SU-DHL-6 (cell line): Measurements from ENCODE around the gene NUDT14.

ENCODE experiments used
- EZH2phosphoT487 ChIP-seq: fragments of 200-600 bp; sonication (generic), shearing (Covaris generic); conservative IDR thresholded peaks from 2 replicates; pipeline ENCODE4 v1.6.1; 2018; ENCODE audit warnings: mild to moderate bottlenecking, antibody characterized with exemption, low read length, moderate library complexity, mixed read lengths
- TF ChIP-seq, protein P1 (sequence below): fragments of 200-600 bp; sonication (generic); IDR thresholded peaks from one replicate; pipeline ENCODE4 v1.5.1; 2017; ENCODE audit warnings: antibody characterized with exemption, mild to moderate bottlenecking, low read length, moderate library complexity; ENCODE audit not compliant: insufficient read depth, poor library complexity, severe bottlenecking

- TF ChIP-seq, protein P1, sequence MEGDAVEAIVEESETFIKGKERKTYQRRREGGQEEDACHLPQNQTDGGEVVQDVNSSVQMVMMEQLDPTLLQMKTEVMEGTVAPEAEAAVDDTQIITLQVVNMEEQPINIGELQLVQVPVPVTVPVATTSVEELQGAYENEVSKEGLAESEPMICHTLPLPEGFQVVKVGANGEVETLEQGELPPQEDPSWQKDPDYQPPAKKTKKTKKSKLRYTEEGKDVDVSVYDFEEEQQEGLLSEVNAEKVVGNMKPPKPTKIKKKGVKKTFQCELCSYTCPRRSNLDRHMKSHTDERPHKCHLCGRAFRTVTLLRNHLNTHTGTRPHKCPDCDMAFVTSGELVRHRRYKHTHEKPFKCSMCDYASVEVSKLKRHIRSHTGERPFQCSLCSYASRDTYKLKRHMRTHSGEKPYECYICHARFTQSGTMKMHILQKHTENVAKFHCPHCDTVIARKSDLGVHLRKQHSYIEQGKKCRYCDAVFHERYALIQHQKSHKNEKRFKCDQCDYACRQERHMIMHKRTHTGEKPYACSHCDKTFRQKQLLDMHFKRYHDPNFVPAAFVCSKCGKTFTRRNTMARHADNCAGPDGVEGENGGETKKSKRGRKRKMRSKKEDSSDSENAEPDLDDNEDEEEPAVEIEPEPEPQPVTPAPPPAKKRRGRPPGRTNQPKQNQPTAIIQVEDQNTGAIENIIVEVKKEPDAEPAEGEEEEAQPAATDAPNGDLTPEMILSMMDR: no peak
- TF ChIP-seq EZH2phosphoT487: no peak
These were observed 38.6 kb upstream of the NUDT14 start for GRCh38 chr14:105219753-105220152.
